Osteoblast (primary cell): ENCODE data around the gene CPEB4. TPM values are rescaled to one million over a fixed set of nuclear protein-coding genes. Genes with fewer than 3 reads are reported as not detected.

Source experiments
- DNase-seq: peaks from one replicate; pipeline ENCODE4 v3.0.0; 2011; ENCODE audit warnings: low spot score, mixed read lengths; ENCODE audit not compliant: insufficient read length; ENCODE audit errors: missing footprints
- H2AFZ ChIP-seq: 2 replicates; pipeline ENCODE4 v1.6.0; 2011; ENCODE audit warnings: mild to moderate bottlenecking, low read length
- H3K27ac ChIP-seq: 2 replicates; pipeline ENCODE4 v1.5.1; 2011; ENCODE audit warnings: mild to moderate bottlenecking, low read depth, low read length, moderate library complexity
- H3K27me3 ChIP-seq: 2 replicates; pipeline ENCODE4 v1.6.0; 2012; ENCODE audit warnings: mild to moderate bottlenecking, control low read depth, inconsistent platforms, low read length, moderate library complexity; ENCODE audit not compliant: insufficient read depth
- H3K36me3 ChIP-seq: 2 replicates; pipeline ENCODE4 v1.5.1; 2011; ENCODE audit warnings: mild to moderate bottlenecking, low read length, control low read depth, moderate library complexity; ENCODE audit not compliant: insufficient read depth
- H3K4me1 ChIP-seq: 2 replicates; pipeline ENCODE4 v1.5.1; 2011; ENCODE audit warnings: mild to moderate bottlenecking, low read length, control low read depth, moderate library complexity; ENCODE audit not compliant: insufficient read depth
- H3K4me2 ChIP-seq: 2 replicates; pipeline ENCODE4 v1.6.0; 2011; ENCODE audit warnings: mild to moderate bottlenecking, low read length; ENCODE audit not compliant: insufficient read depth
- H3K4me3 ChIP-seq: fragments of 200-600 bp; sonication (generic); 3 replicates; pipeline ENCODE4 v1.5.1; 2012; ENCODE audit warnings: mild to moderate bottlenecking, low read length, inconsistent platforms; ENCODE audit not compliant: insufficient read depth
- H3K79me2 ChIP-seq: 2 replicates; pipeline ENCODE4 v1.6.0; 2012; ENCODE audit warnings: mild to moderate bottlenecking, low read length, control low read depth, inconsistent platforms; ENCODE audit not compliant: insufficient read depth
- H3K9me3 ChIP-seq: 2 replicates; pipeline ENCODE4 v1.5.1; 2011; ENCODE audit warnings: low read depth, low read length, control low read depth
- H4K20me1 ChIP-seq: 2 replicates; pipeline ENCODE4 v1.6.0; 2012; ENCODE audit warnings: mild to moderate bottlenecking, low read length, control low read depth; ENCODE audit not compliant: insufficient read depth
- total RNA-seq: library from RNA; depleted of rRNA; stranded (reverse); fragments of >200 nt; gene quantifications from 2 replicates; pipeline ENCODE4 v1.2.3, GENCODE V29; 2012
- TF ChIP-seq, protein P1 (sequence below): IDR thresholded peaks from 2 replicates; pipeline ENCODE4 v1.5.1; 2011; ENCODE audit warnings: mild to moderate bottlenecking, low read depth, low read length, moderate library complexity; ENCODE audit errors: extremely low read depth

CPEB4 gene
- total RNA-seq, 1 donor = 41.6 TPM

DNA sequence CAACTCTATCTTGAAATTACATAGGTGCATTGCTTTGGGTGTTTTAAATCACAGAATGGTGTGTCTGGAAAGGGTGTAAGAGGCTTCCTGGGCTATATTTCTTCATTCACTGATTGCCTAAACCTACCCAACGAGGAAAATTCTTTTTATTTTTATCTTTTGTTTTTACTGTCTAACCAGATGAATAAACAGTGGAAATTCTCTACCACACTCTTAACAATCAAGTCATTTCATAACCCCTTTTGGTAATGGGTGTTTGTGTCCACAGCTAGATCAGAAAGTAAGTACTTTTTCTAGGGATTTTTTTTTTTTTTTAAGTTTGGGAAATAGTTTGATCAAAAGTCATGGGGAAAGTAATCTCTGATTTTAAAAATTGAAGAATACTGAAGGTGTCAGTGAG is 73.3 kb downstream of the CPEB4 start:
- Histone ChIP-seq H3K4me1 (peaks cover 12% of the 10 kb centered on the region), H3K4me2 (no peak overlapping the region), H3K9me3 (no peaks in the 10 kb centered on the region), H3K27me3 (no peaks in the 10 kb centered on the region), H3K4me3 (no peak overlapping the region), H2AFZ (no peak overlapping the region), H4K20me1 (no peaks in the 10 kb centered on the region), H3K36me3 (no peaks in the 10 kb centered on the region), H3K27ac (no peak overlapping the region), H3K79me2 (no peaks in the 10 kb centered on the region)
- TF ChIP-seq, protein P1, sequence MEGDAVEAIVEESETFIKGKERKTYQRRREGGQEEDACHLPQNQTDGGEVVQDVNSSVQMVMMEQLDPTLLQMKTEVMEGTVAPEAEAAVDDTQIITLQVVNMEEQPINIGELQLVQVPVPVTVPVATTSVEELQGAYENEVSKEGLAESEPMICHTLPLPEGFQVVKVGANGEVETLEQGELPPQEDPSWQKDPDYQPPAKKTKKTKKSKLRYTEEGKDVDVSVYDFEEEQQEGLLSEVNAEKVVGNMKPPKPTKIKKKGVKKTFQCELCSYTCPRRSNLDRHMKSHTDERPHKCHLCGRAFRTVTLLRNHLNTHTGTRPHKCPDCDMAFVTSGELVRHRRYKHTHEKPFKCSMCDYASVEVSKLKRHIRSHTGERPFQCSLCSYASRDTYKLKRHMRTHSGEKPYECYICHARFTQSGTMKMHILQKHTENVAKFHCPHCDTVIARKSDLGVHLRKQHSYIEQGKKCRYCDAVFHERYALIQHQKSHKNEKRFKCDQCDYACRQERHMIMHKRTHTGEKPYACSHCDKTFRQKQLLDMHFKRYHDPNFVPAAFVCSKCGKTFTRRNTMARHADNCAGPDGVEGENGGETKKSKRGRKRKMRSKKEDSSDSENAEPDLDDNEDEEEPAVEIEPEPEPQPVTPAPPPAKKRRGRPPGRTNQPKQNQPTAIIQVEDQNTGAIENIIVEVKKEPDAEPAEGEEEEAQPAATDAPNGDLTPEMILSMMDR = no peak
- DNase-seq = no peak

- Histone ChIP-seq H3K27me3 (no peaks in the 10 kb centered on the region), H2AFZ (no peak overlapping the region), H3K79me2 (no peaks in the 10 kb centered on the region), H3K4me1 (peaks cover 12% of the 10 kb centered on the region), H3K4me2 (peak overlapping the region; percentile 83), H3K36me3 (no peaks in the 10 kb centered on the region), H3K4me3 (no peak overlapping the region), H3K27ac (peak overlapping the region; percentile 90), H4K20me1 (no peaks in the 10 kb centered on the region), H3K9me3 (no peaks in the 10 kb centered on the region)
- TF ChIP-seq, protein P1 = no peak
- DNase-seq = no peak
Observed at GRCh38 chr5:173962436-173962972, 74.4 kb downstream of the CPEB4 start.

GRCh38 chr5:173963182-173963838 is 75.2 kb downstream of the CPEB4 start:
- H3K27ac ChIP-seq = peak overlapping the region; percentile 90
- H3K4me2 ChIP-seq = peak overlapping the region; percentile 83
- TF ChIP-seq, protein P1 = no peak
- H4K20me1 ChIP-seq = no peaks in the 10 kb centered on the region
- H2AFZ ChIP-seq = peak overlapping the region; percentile 68
- H3K4me3 ChIP-seq = peak overlapping the region; percentile 64
- H3K4me1 ChIP-seq = peaks cover 12% of the 10 kb centered on the region
- no peaks in the 10 kb centered on the region for H3K36me3 ChIP-seq
- no peaks in the 10 kb centered on the region for H3K27me3 ChIP-seq
- H3K9me3 ChIP-seq = no peaks in the 10 kb centered on the region
- no peaks in the 10 kb centered on the region for H3K79me2 ChIP-seq
- peak; percentile 96 for DNase-seq

DNA sequence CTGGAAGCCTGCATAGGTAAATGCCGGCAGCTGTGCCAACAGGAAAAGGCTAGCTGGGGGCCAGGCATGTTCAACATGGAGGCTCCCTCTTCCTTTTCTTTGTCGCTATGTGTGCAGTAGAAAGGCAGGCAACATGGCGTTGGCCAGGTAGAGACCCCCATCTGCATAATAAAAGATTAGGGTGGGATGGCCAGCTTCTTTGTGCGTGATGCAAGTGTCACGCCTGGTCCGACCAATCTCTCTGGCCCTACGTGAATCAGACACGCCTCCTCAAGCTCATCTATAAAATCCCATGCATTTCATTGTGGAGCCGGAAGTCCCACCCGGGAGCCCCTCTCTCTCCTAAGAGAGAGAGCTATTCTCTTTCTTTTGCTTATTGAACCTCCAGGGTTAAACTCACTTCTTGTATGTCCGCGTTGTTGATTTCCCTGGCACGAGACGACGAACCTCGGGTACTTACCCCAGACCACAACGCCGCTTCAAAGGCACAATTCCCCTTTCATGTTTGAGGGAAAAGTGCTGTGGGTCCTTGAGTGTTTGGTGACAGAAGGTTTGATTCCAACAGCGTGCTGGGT is 75.8 kb downstream of the CPEB4 start:
- peak overlapping the region; percentile 83 for H3K4me2 ChIP-seq
- H2AFZ ChIP-seq = peak overlapping the region; percentile 68
- H4K20me1 ChIP-seq = no peaks in the 10 kb centered on the region
- peaks cover 12% of the 10 kb centered on the region for H3K4me1 ChIP-seq
- TF ChIP-seq, protein P1 = no peak
- no peaks in the 10 kb centered on the region for H3K27me3 ChIP-seq
- no peaks in the 10 kb centered on the region for H3K9me3 ChIP-seq
- H3K4me3 ChIP-seq = peak overlapping the region; percentile 64
- no peaks in the 10 kb centered on the region for H3K79me2 ChIP-seq
- DNase-seq = peak; percentile 76
- peak overlapping the region; percentile 90 for H3K27ac ChIP-seq
- H3K36me3 ChIP-seq = no peaks in the 10 kb centered on the region
